GM12801 (cell line): ENCODE measurements around the gene CST4.

Experiments used
- CTCF ChIP-seq: IDR thresholded peaks from one replicate; pipeline ENCODE4 v1.5.1; 2011; ENCODE audit warnings: control low read depth; ENCODE audit not compliant: insufficient read length; ENCODE audit errors: extremely low read depth

The CST4 gene

GRCh38 chr20:23664954-23665353 lies 23.9 kb downstream of the CST4 start:
- TF ChIP-seq CTCF, result no peak

GRCh38 chr20:23663180-23663579 lies 25.7 kb downstream of the CST4 start:
- no peak for TF ChIP-seq CTCF

- TF ChIP-seq CTCF, result no peak
Observed at GRCh38 chr20:23662276-23662870, 26.5 kb downstream of the CST4 start.

GRCh38 chr20:23661002-23661429 lies 27.8 kb downstream of the CST4 start:
- TF ChIP-seq CTCF, result no peak

GRCh38 chr20:23659989-23660837 lies 28.6 kb downstream of the CST4 start:
- TF ChIP-seq CTCF, result no peak

GRCh38 chr20:23658989-23659609 lies 29.7 kb downstream of the CST4 start:
- TF ChIP-seq CTCF, result no peak

- TF ChIP-seq CTCF, result no peak
Observed at GRCh38 chr20:23658336-23658735, 30.5 kb downstream of the CST4 start.
